ENCODE measurements around the gene RYR2. TPM values are rescaled to one million over a fixed set of nuclear protein-coding genes. Genes with fewer than 3 reads are reported as not detected.

The RYR2 gene
- total RNA-seq, 3 donors from 2014 or later, result 0.35 to 5.9 (median 0.94) TPM

GRCh38 chr1:237877631-237878030 is 835.6 kb downstream of the RYR2 start:
- H3K4me3 ChIP-seq, result no peak overlapping the region
- TF ChIP-seq, protein P1, sequence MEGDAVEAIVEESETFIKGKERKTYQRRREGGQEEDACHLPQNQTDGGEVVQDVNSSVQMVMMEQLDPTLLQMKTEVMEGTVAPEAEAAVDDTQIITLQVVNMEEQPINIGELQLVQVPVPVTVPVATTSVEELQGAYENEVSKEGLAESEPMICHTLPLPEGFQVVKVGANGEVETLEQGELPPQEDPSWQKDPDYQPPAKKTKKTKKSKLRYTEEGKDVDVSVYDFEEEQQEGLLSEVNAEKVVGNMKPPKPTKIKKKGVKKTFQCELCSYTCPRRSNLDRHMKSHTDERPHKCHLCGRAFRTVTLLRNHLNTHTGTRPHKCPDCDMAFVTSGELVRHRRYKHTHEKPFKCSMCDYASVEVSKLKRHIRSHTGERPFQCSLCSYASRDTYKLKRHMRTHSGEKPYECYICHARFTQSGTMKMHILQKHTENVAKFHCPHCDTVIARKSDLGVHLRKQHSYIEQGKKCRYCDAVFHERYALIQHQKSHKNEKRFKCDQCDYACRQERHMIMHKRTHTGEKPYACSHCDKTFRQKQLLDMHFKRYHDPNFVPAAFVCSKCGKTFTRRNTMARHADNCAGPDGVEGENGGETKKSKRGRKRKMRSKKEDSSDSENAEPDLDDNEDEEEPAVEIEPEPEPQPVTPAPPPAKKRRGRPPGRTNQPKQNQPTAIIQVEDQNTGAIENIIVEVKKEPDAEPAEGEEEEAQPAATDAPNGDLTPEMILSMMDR (IDR thresholded peaks at IDR 0.05), result no peak
- intact Hi-C loops (cut with DNase I, micrococcal nuclease), result no loop called here
- H3K36me3 ChIP-seq (ENCODE audit: low read depth), result no peaks in the 10 kb centered on the region
- DNase-seq (no peak), ATAC-seq (no peak)
- no peaks in the 10 kb centered on the region for H3K9me3 ChIP-seq
- H3K4me1 ChIP-seq (ENCODE audit: low read depth), result no peaks in the 10 kb centered on the region

- Histone ChIP-seq H3K36me3 (ENCODE audit: low read depth) (no peaks in the 10 kb centered on the region), H3K4me1 (ENCODE audit: low read depth) (no peaks in the 10 kb centered on the region), H3K4me3 (no peak overlapping the region), H3K9me3 (no peaks in the 10 kb centered on the region)
- no peak for DNase-seq
- ATAC-seq, result no peak
- intact Hi-C loops (cut with DNase I, micrococcal nuclease), result no loop called here
- TF ChIP-seq, protein P1 (IDR thresholded peaks at IDR 0.05), result no peak
These were observed 836.4 kb downstream of the RYR2 start for GRCh38 chr1:237878406-237878805.

GRCh38 chr1:237879195-237879594 is 837.2 kb downstream of the RYR2 start:
- no peaks in the 10 kb centered on the region for H3K36me3 ChIP-seq (ENCODE audit: low read depth)
- DNase-seq (no peak), ATAC-seq (no peak)
- no peak overlapping the region for H3K4me3 ChIP-seq
- H3K4me1 ChIP-seq (ENCODE audit: low read depth), result no peaks in the 10 kb centered on the region
- TF ChIP-seq, protein P1 (IDR thresholded peaks at IDR 0.05), result no peak
- no peaks in the 10 kb centered on the region for H3K9me3 ChIP-seq
- intact Hi-C loops (cut with DNase I, micrococcal nuclease), result no loop called here

Small RNA genes lying within 50 kb of the gene (microRNA-seq; reads per million reads assigned to microRNA genes)
- not detected for gene MIR4428

Other genes starting within 250 kb of the RYR2 start
- 10 to 100 TPM; 21.7 to 41.1 (median 23.5) TPM for gene MTR, start 246.9 kb upstream of the RYR2 start, total RNA-seq
- not detected for gene MT1HL1, start 37.7 kb upstream of the RYR2 start, total RNA-seq